Testis (tissue), 3 donors: ENCODE measurements around the gene TMEM175. TPM values are rescaled to one million over a fixed set of nuclear protein-coding genes. Genes with fewer than 3 reads are reported as not detected.

Experiments used
- DNase-seq: peaks from one replicate; pipeline ENCODE4 v3.0.0-alpha.2; 2019
- H3K27ac ChIP-seq, 2 donors: fragments of 200-600 bp; sonication (generic); one replicate each; pipeline ENCODE4 v1.5.1; 2019
- H3K27me3 ChIP-seq: fragments of 200-600 bp; sonication (generic); one replicate; pipeline ENCODE4 v1.5.1; 2019
- H3K36me3 ChIP-seq: fragments of 200-600 bp; sonication (generic); one replicate; pipeline ENCODE4 v1.5.1; 2017; ENCODE audit warnings: low read depth; ENCODE audit errors: missing control alignments
- H3K4me1 ChIP-seq: fragments of 200-600 bp; sonication (generic); one replicate; pipeline ENCODE4 v1.5.1; 2019
- H3K4me3 ChIP-seq, 2 donors: fragments of 200-600 bp; sonication (generic); one replicate each; pipeline ENCODE4 v1.5.1; 2017 to 2019
- H3K9me3 ChIP-seq: fragments of 200-600 bp; sonication (generic); one replicate; pipeline ENCODE4 v1.5.1; 2017
- CTCF ChIP-seq, 3 experiments: fragments of 450-650 bp in 2 of 3; fragments of 200-600 bp in 1 of 3; sonication (generic) in 1 of 3; IDR thresholded peaks; one replicate each; pipeline ENCODE4 v1.5.1; 2016 to 2019; ENCODE audit warnings: antibody characterized with exemption in 3 of 3, mild to moderate bottlenecking in 2 of 3, moderate library complexity in 1 of 3
- POLR2A ChIP-seq: fragments of 450-650 bp; IDR thresholded peaks from one replicate; pipeline ENCODE4 v1.6.1; 2017; ENCODE audit warnings: antibody characterized with exemption, mild to moderate bottlenecking, moderate library complexity
- WGBS, 2 donors: methylation state at CpG; one replicate each; pipeline ENCODE4 v1.1.5; 2018; 5-methylcytosine and 5-hydroxymethylcytosine counted together
- intact Hi-C: fragments of 100-400 bp; cut with DNase I; formaldehyde crosslinking; loops from one replicate; pipeline ENCODE4 v1.15.1; 2023; ENCODE audit warnings: low total_unique reads
- polyA plus RNA-seq: library from polyadenylated mRNA; stranded (reverse); fragments of 350-450 nt; fragmentation: Illumina TruSeq; extraction: RNeasy Lipid Tissue Mini Kit (QIAGEN cat#74804); gene quantifications from one replicate; pipeline ENCODE4 v1.2.3, GENCODE V29; 2014; ENCODE audit warnings: low read depth, low replicate concordance; ENCODE audit not compliant: insufficient read depth
- total RNA-seq, 2 donors: library from RNA; depleted of rRNA; stranded (reverse); fragments of >200 nt; gene quantifications; one replicate each; pipeline ENCODE4 v1.2.3, GENCODE V29; 2016

TMEM175 gene
- total and polyA plus RNA-seq, 3 donors from 2014 or later, result 50.5 to 88.2 (median 69.2) TPM

DNA sequence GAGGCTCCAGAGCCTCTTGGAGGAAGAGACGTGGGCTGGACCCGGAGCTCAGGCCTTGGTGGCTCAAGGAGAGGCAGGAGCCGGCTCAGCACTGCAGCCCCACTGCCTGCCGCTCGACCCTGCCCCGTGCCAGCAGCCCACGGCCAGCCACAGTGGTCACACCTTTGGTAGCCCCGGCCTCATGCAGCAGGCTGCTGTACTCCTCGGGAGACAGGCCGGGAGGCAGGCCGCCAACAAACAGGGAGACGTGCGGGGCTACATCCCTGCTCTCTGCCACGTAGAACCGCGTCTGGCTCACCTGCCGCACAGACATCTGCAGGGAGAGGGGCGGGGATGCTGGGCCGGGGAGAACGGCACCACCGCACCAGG lies 33.5 kb downstream of the TMEM175 start:
- WGBS, 2 donors, result 77 to 92% methylated on average over 4 to 21 of the region's 21 CpGs
- H3K4me3 ChIP-seq, result no peak overlapping the region
- no peaks in the 10 kb centered on the region for H3K36me3 ChIP-seq
- no peaks in the 10 kb centered on the region for H3K9me3 ChIP-seq
- no peaks in the 10 kb centered on the region for H3K4me1 ChIP-seq
- intact Hi-C loops, result no loop called here
- H3K27ac ChIP-seq, result no peak overlapping the region
- DNase-seq, result no peak
- TF ChIP-seq CTCF (IDR thresholded peaks at IDR 0.05) (no peak), POLR2A (no peak)
- H3K27me3 ChIP-seq, result no peaks in the 10 kb centered on the region

DNA sequence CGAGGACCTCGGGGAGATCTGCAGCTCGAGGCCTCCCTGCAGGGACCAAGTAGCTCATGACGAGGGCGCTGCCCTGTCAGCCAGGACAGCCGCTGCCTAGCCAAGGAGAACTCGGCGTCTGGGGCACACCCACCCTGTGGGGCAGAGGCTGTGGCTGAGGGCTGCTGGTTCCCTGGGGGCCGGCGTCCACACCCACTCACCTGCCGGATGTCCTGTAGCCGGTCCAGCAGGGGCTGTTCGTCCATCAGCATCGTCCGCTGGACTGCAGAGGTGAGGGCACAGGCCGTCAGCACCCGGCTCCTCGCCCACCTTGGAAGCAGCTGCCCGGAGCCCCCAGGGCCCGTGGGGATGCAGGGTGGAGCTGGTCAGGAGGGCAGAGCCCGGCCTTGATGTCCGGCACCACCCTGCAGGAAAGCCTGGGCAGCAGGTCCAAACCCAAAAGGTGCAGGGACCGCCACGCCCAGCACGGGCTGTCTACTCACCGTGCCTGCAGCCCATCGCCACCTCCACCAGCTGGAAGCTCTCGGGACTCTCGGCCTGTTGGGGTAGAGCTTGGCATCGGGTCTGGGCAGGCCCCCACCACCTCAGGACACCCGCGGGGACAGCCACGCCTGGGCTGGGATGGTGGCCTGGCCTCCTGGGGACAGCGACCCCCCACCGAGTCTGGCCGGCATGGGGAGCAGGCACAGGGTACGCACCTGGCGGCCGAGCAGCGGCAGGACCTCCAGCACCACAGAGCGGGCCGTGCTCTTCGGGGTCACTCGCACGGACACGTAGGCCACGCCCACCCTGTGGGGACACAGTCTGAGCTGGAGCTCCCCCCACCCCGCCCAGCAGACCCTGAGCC lies 34.2 kb downstream of the TMEM175 start:
- 93% methylated on average over 48 of the region's 48 CpGs; no CpG with 5 or more reads in 1 of the 2 donors for WGBS, 2 donors
- Histone ChIP-seq H3K9me3 (no peaks in the 10 kb centered on the region), H3K4me1 (no peaks in the 10 kb centered on the region), H3K4me3 (no peak overlapping the region), H3K27ac (no peak overlapping the region), H3K27me3 (no peaks in the 10 kb centered on the region), H3K36me3 (no peaks in the 10 kb centered on the region)
- intact Hi-C loops, result no loop called here
- no peak for TF ChIP-seq POLR2A
- no peak for TF ChIP-seq CTCF (IDR thresholded peaks at IDR 0.05)
- no peak for DNase-seq

DNA sequence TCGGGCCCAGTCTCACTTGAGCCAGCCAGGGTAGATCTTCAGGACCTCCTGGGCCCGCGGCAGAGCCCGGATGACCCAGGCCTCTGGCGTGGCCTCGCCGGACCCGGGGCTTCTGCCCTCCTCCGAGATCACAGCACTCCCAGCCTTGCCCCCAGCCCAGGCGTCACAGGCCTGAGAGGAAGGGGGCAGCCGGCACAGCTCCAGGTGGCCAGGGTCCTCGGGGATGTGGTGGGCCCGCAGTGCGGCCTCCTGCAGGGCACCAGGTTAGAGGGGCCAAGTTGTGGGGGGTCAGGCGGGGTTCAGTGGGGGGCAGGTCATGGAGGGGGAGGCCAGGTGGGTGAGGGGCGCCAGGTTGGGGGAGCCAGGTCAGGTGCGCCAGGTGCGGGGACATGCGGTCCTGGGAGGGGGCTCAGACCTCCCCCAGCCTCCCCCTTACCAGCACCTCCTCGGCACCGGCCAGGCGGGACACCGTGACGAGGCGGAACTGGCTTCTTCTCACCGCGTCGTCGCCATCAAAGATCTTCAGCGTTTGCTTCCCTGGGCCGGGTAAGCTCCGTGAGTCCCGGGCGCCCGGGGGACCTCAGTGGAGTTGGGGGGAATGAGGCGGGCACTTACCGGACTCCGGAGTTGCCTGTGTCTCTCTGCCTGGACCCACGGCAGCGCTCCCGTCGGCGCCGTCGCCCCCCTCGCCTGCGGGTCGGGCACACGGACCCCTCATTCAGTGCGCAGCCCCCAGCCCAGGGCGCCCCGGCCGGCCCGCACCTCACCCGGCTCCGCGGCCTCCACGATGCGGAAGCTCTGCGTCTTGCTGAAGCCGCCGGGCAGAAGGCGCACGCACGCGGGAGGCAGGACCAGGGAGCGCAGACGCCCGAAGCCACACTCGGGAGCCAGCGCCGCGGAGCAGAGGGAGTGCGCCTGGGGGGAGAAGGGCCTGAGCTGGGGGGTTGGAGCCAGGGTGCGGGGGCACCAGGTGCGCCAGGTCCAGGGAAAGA lies 35.1 kb downstream of the TMEM175 start:
- peaks cover 9% of the 10 kb centered on the region for H3K4me1 ChIP-seq
- DNase-seq, result no peak
- no peaks in the 10 kb centered on the region for H3K9me3 ChIP-seq
- no peak for TF ChIP-seq POLR2A
- TF ChIP-seq CTCF (IDR thresholded peaks at IDR 0.05), result no peak
- no peaks in the 10 kb centered on the region for H3K36me3 ChIP-seq
- H3K4me3 ChIP-seq, result no peak overlapping the region
- WGBS, 2 donors, result 43 to 60% methylated on average over 17 to 71 of the region's 76 CpGs
- no peak overlapping the region for H3K27ac ChIP-seq
- intact Hi-C loops, result no loop called here
- H3K27me3 ChIP-seq, result no peaks in the 10 kb centered on the region

GRCh38 chr4:968221-968620 lies 36.0 kb downstream of the TMEM175 start:
- no peak for TF ChIP-seq CTCF (IDR thresholded peaks at IDR 0.05)
- TF ChIP-seq POLR2A, result no peak
- Histone ChIP-seq H3K27ac (no peak overlapping the region), H3K9me3 (no peaks in the 10 kb centered on the region), H3K36me3 (no peaks in the 10 kb centered on the region), H3K4me1 (peaks cover 14% of the 10 kb centered on the region), H3K4me3 (no peak overlapping the region), H3K27me3 (no peaks in the 10 kb centered on the region)
- no peak for DNase-seq
- 30 to 53% methylated on average over 11 to 12 of the region's 24 CpGs for WGBS, 2 donors
- intact Hi-C loops, result no loop called here
